A549 treated with CpdA at 1 μM for 4 hours (cell line): ENCODE data around the gene PNMA8A. TPM values are rescaled to one million over a fixed set of nuclear protein-coding genes. Genes with fewer than 3 reads are reported as not detected.

ENCODE experiments used
- total RNA-seq: library from RNA; stranded (reverse); fragments of 200-300 nt; extraction: Qiagen RNA extraction; gene quantifications from 5 replicates; pipeline ENCODE4 v1.2.3, GENCODE V29; 2022; ENCODE audit warnings: low read depth

The PNMA8A gene, protein sequence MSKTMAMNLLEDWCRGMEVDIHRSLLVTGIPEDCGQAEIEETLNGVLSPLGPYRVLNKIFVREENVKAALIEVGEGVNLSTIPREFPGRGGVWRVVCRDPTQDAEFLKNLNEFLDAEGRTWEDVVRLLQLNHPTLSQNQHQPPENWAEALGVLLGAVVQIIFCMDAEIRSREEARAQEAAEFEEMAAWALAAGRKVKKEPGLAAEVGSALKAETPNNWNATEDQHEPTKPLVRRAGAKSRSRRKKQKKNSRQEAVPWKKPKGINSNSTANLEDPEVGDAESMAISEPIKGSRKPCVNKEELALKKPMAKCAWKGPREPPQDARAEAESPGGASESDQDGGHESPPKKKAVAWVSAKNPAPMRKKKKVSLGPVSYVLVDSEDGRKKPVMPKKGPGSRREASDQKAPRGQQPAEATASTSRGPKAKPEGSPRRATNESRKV
- total RNA-seq: 10.0 to 11.8 TPM (median 11.4 TPM) in 5 replicates

DNA sequence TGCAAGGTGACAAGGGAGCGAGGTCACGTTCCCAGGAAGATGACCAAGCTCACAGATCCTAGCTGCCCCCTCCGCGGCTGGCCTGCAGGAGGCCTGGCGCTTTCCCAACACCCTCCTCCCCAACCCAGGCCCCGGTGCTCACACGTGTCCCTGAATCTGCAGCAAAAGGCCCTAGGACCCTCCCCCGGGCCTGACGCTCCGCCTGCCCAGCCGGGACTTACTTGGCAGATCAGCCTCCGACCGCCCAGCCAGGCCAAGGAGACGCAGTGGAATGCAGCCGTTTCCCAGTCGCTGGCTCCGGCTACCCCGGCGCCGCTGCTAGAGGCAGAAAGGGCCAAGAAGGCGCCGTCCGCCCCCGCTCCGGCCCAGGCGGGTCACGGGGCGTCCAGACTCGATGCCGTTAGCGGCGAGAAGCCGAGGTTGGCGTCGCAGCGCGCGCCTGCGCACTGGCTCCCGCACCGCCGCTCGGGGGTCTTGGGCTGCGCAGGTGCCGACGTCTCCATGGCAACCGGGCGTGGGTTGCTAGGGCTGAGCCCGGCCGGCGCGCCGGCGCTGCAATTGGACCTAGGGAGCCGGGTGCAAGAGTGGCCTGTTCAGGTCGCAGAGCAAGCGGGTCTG lies at the start of gene PNMA8A:
Gene PNMA8A (minus strand): TSS at position 448 of the 618 bp plus-strand sequence. CDS start 528 bp downstream, outside the sequence.

DNA sequence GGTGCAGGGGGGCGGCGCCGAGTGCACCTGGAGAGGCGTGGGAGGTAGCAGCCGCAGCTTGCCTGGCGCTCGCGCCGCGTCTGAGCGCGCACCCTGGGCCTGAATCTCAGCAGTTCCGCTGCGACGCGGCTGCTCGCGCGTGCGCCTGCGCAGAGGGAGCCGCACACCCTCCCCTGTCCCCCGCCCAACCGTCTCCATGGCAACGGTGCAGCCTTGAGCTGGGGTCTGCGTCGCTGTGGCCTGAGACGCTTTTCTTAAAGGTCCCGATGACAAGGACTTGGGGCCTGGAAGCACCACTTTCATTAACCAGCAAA lies 24.4 kb upstream of the PNMA8A start, which contains the start of gene PNMA8B:
Gene PNMA8B (minus strand): TSS at position 82 of the 314 bp plus-strand sequence. CDS start 402 bp downstream, outside the sequence.

DNA sequence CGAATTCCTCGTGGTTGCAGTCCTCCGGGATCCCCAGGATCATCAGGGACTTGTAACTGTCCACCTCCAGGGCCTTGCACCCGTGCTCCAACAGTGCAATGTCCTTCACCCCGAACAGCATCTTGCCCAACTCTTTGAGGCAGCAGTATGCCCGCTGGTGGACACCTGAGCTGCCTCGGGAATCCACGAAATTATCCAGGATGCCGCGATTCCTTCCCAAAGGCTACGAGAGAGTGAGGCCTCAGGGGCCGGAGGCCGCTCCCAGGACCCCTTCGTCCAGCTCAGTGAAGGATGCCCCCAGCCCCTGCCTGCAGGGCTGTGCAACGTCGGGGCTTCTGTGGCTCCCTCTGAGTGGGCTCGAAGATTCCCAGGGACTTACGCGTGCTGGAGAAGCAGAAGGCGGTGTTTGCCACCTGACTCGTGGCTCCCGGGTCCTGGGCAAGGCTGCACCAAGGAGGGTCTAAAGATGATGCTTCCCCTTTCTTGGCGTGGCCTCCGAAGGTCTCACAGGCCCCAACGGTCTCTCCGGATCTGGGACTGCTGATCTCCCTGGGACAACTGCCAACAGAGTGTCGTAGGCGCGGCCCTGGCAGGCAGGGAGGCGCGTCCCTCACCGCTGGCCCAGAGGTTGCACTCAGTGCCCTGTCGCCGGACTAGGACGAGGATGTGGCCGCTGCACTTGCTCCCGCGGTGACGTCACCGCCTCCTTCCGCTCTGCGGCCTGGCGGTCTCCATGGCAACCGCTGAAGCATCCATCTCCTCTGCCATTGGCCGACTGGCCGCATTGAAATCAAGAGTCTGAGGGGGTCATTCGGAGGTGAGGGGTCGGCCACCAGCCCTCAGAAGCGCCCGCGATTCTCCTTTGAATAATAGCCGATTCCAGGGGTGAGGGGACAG lies 42.9 kb downstream of the PNMA8A start, which contains the start of gene PNMA8C:
Gene PNMA8C (minus strand): TSS at position 698 of the 897 bp plus-strand sequence. CDS start 577 bp downstream, at position 121.

Other genes starting within 250 kb of the PNMA8A start
- 1.3 to 3.6 TPM (median 2.7 TPM) in 5 replicates for gene IGFL1, start 241.8 kb downstream of the PNMA8A start, total RNA-seq
- not detected in 5 replicates for gene HIF3A, start 174.5 kb downstream of the PNMA8A start, total RNA-seq
- 80.7 to 89.6 TPM (median 86.5 TPM) in 5 replicates for gene PPP5C, start 124.5 kb downstream of the PNMA8A start, total RNA-seq
- gene CCDC8, start 58.0 kb downstream of the PNMA8A start, total RNA-seq: not detected in 5 replicates
- not detected in 5 replicates for gene PNMA8C, start 42.6 kb downstream of the PNMA8A start, total RNA-seq
- gene PNMA8B, start 24.3 kb upstream of the PNMA8A start, total RNA-seq: not detected in 5 replicates
- 198 to 251 TPM (median 238 TPM) in 5 replicates for gene CALM3, start 129.8 kb upstream of the PNMA8A start, total RNA-seq
- gene PTGIR, start 153.5 kb upstream of the PNMA8A start, total RNA-seq: 0.06 to 0.11 TPM in 2 of 5 replicates, not detected in the others
- gene GNG8, start 164.6 kb upstream of the PNMA8A start, total RNA-seq: not detected in 5 replicates
- gene DACT3, start 189.6 kb upstream of the PNMA8A start, total RNA-seq: 0.19 to 0.41 TPM (median 0.38 TPM) in 5 replicates
- 24.6 to 35.2 TPM (median 31.3 TPM) in 5 replicates for gene PRKD2, start 245.6 kb upstream of the PNMA8A start, total RNA-seq